ENCODE measurements around the gene AKT3. TPM values are rescaled to one million over a fixed set of nuclear protein-coding genes. Genes with fewer than 3 reads are reported as not detected.

Gene AKT3
- total RNA-seq, 1 donor from 2014 or later = 61.9 TPM

- Histone ChIP-seq H3K36me3 (no peaks in the 10 kb centered on the region), H3K27me3 (no peaks in the 10 kb centered on the region), H3K4me3 (no peak overlapping the region), H3K27ac (no peak overlapping the region), H3K4me1 (peaks cover 28% of the 10 kb centered on the region), H3K9me3 (no peaks in the 10 kb centered on the region)
- DNase-seq (ENCODE audit: extremely low spot score in 2 of 2) = no peak
- intact Hi-C loops (cut with DNase I) = no loop called here
- TF ChIP-seq, protein P1, sequence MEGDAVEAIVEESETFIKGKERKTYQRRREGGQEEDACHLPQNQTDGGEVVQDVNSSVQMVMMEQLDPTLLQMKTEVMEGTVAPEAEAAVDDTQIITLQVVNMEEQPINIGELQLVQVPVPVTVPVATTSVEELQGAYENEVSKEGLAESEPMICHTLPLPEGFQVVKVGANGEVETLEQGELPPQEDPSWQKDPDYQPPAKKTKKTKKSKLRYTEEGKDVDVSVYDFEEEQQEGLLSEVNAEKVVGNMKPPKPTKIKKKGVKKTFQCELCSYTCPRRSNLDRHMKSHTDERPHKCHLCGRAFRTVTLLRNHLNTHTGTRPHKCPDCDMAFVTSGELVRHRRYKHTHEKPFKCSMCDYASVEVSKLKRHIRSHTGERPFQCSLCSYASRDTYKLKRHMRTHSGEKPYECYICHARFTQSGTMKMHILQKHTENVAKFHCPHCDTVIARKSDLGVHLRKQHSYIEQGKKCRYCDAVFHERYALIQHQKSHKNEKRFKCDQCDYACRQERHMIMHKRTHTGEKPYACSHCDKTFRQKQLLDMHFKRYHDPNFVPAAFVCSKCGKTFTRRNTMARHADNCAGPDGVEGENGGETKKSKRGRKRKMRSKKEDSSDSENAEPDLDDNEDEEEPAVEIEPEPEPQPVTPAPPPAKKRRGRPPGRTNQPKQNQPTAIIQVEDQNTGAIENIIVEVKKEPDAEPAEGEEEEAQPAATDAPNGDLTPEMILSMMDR (IDR thresholded peaks at IDR 0.05) = no peak
- TF ChIP-seq POLR2AphosphoS5 (IDR thresholded peaks at IDR 0.05; ENCODE audit: insufficient read depth in 1 of 2, low read depth in 1 of 2) (no peak), POLR2A (IDR thresholded peaks at IDR 0.05) (no peak)
These were observed 51.3 kb downstream of the AKT3 start for GRCh38 chr1:243798726-243799125.

- H3K4me1 ChIP-seq = peaks cover 53% of the 10 kb centered on the region
- no peak overlapping the region for H3K4me3 ChIP-seq
- TF ChIP-seq POLR2A (IDR thresholded peaks at IDR 0.05) (no peak), POLR2AphosphoS5 (IDR thresholded peaks at IDR 0.05; ENCODE audit: insufficient read depth in 1 of 2, low read depth in 1 of 2) (no peak)
- TF ChIP-seq, protein P1 (IDR thresholded peaks at IDR 0.05) = no peak
- no peak for DNase-seq (ENCODE audit: extremely low spot score in 2 of 2)
- no peak overlapping the region for H3K27ac ChIP-seq
- H3K27me3 ChIP-seq = no peaks in the 10 kb centered on the region
- H3K9me3 ChIP-seq = no peaks in the 10 kb centered on the region
- intact Hi-C loops (cut with DNase I) = no loop called here
- H3K36me3 ChIP-seq = no peaks in the 10 kb centered on the region
These were observed 54.0 kb downstream of the AKT3 start for GRCh38 chr1:243796016-243796415.

GRCh38 chr1:243793298-243793697 is 56.7 kb downstream of the AKT3 start:
- DNase-seq (ENCODE audit: extremely low spot score in 2 of 2) = no peak
- Histone ChIP-seq H3K4me3 (no peak overlapping the region), H3K36me3 (no peaks in the 10 kb centered on the region), H3K27ac (peak overlapping the region; percentile 60), H3K9me3 (no peaks in the 10 kb centered on the region), H3K27me3 (no peaks in the 10 kb centered on the region), H3K4me1 (peaks cover 56% of the 10 kb centered on the region)
- intact Hi-C loops (cut with DNase I) = no loop called here
- TF ChIP-seq POLR2A (IDR thresholded peaks at IDR 0.05) (no peak), POLR2AphosphoS5 (IDR thresholded peaks at IDR 0.05; ENCODE audit: insufficient read depth in 1 of 2, low read depth in 1 of 2) (no peak)
- TF ChIP-seq, protein P1 (IDR thresholded peaks at IDR 0.05) = no peak

GRCh38 chr1:243792891-243793290 is 57.2 kb downstream of the AKT3 start:
- intact Hi-C loops (cut with DNase I) = no loop called here
- no peak for DNase-seq (ENCODE audit: extremely low spot score in 2 of 2)
- TF ChIP-seq POLR2A (IDR thresholded peaks at IDR 0.05) (no peak), POLR2AphosphoS5 (IDR thresholded peaks at IDR 0.05; ENCODE audit: insufficient read depth in 1 of 2, low read depth in 1 of 2) (no peak)
- TF ChIP-seq, protein P1 (IDR thresholded peaks at IDR 0.05) = no peak
- Histone ChIP-seq H3K4me1 (peaks cover 56% of the 10 kb centered on the region), H3K4me3 (no peak overlapping the region), H3K27ac (peak overlapping the region; percentile 60), H3K9me3 (no peaks in the 10 kb centered on the region), H3K36me3 (no peaks in the 10 kb centered on the region), H3K27me3 (no peaks in the 10 kb centered on the region)

GRCh38 chr1:243792401-243792800 is 57.6 kb downstream of the AKT3 start:
- intact Hi-C loops (cut with DNase I) = no loop called here
- no peaks in the 10 kb centered on the region for H3K9me3 ChIP-seq
- H3K27me3 ChIP-seq = no peaks in the 10 kb centered on the region
- H3K4me3 ChIP-seq = no peak overlapping the region
- TF ChIP-seq, protein P1 (IDR thresholded peaks at IDR 0.05) = no peak
- TF ChIP-seq POLR2A (IDR thresholded peaks at IDR 0.05) (no peak), POLR2AphosphoS5 (IDR thresholded peaks at IDR 0.05; ENCODE audit: insufficient read depth in 1 of 2, low read depth in 1 of 2) (no peak)
- H3K27ac ChIP-seq = peak overlapping the region; percentile 60
- H3K36me3 ChIP-seq = no peaks in the 10 kb centered on the region
- peaks cover 58% of the 10 kb centered on the region for H3K4me1 ChIP-seq
- no peak for DNase-seq (ENCODE audit: extremely low spot score in 2 of 2)

All from vagina (tissue), 2 donors.